Limb (tissue), 2 donors: Measurements from ENCODE around the gene HBEGF.

Experiments used
- DNase-seq, 2 donors: peaks; one replicate each; pipeline ENCODE4 v3.0.0-alpha.2; 2016; ENCODE audit errors: extremely low spot score in 2 of 2

HBEGF gene

GRCh38 chr5:140337880-140338279, 8.5 kb downstream of the HBEGF start:
- DNase-seq = no peak

- no peak for DNase-seq
Measured at GRCh38 chr5:140336388-140336787, 10.0 kb downstream of the HBEGF start.

GRCh38 chr5:140331638-140332037, 14.8 kb downstream of the HBEGF start:
- DNase-seq = no peak

- DNase-seq = no peak
Measured at GRCh38 chr5:140329739-140330481, 16.5 kb downstream of the HBEGF start.

- DNase-seq = no peak
Measured at GRCh38 chr5:140328036-140328764, 18.2 kb downstream of the HBEGF start.

- no peak for DNase-seq
Measured at GRCh38 chr5:140327589-140327988, 18.8 kb downstream of the HBEGF start.

- no peak for DNase-seq
Measured at GRCh38 chr5:140325486-140325885, 20.9 kb downstream of the HBEGF start.

GRCh38 chr5:140324617-140325241, 21.7 kb downstream of the HBEGF start:
- DNase-seq = no peak

GRCh38 chr5:140324041-140324600, 22.3 kb downstream of the HBEGF start:
- DNase-seq = no peak

- peak; percentile 52 to 53 for DNase-seq
Measured at GRCh38 chr5:140322751-140323731, 23.4 kb downstream of the HBEGF start.

- DNase-seq = no peak
Measured at GRCh38 chr5:140321796-140322195, 24.6 kb downstream of the HBEGF start.

- DNase-seq = no peak
Measured at GRCh38 chr5:140319833-140320232, 26.6 kb downstream of the HBEGF start.

- DNase-seq = no peak
Measured at GRCh38 chr5:140318792-140319191, 27.6 kb downstream of the HBEGF start.

GRCh38 chr5:140317859-140318258, 28.5 kb downstream of the HBEGF start:
- DNase-seq = no peak

GRCh38 chr5:140312791-140313189, 33.6 kb downstream of the HBEGF start:
- no peak for DNase-seq

- no peak for DNase-seq
Measured at GRCh38 chr5:140312067-140312790, 34.2 kb downstream of the HBEGF start.

GRCh38 chr5:140311011-140311467, 35.4 kb downstream of the HBEGF start:
- no peak for DNase-seq

- no peak for DNase-seq
Measured at GRCh38 chr5:140310434-140310833, 36.0 kb downstream of the HBEGF start.

GRCh38 chr5:140309706-140310249, 36.6 kb downstream of the HBEGF start:
- no peak for DNase-seq

- no peak for DNase-seq
Measured at GRCh38 chr5:140305471-140305870, 40.9 kb downstream of the HBEGF start.
